ENCODE results near the gene ATP8A2.

- TF ChIP-seq CTCF (IDR thresholded peaks at IDR 0.05) = no peak
- TF ChIP-seq POLR2A (IDR thresholded peaks at IDR 0.05) = no peak
Observed at GRCh38 chr13:25927932-25928331, 556.2 kb downstream of the ATP8A2 start.
